ENCODE measurements around the gene LRP8.

- TF ChIP-seq CTCF (IDR thresholded peaks at IDR 0.05; ENCODE audit: low read depth, low read length) (no peak), EZH2phosphoT487 (IDR thresholded peaks at IDR 0.05; ENCODE audit: low read depth) (no peak)
These were observed 42.6 kb upstream of the LRP8 start for GRCh38 chr1:53370369-53370961.
